B cell (primary cell): Measurements from ENCODE around the gene ACSBG1. TPM values are rescaled to one million over a fixed set of nuclear protein-coding genes. Genes with fewer than 3 reads are reported as not detected.

Source experiments
- ATAC-seq: fragments of 200-7000 bp; cut with Tn5 transposase; one replicate; pipeline ENCODE4 v1.10.0; 2021; ENCODE audit warnings: low read depth, mild to moderate bottlenecking, moderate number of reproducible peaks, moderate library complexity
- CTCF ChIA-PET: fragments of 350-600 bp; sonication (Branson Sonifier 250); formaldehyde crosslinking; loops from one replicate; lab custom pipeline; 2021; ENCODE audit warnings: antibody characterized with exemption, inconsistent platforms; lab: Charles Lee
- POLR2A ChIA-PET: fragments of 350-600 bp; sonication (Branson Sonifier 250); formaldehyde crosslinking; loops from one replicate; lab custom pipeline; 2021; ENCODE audit warnings: antibody characterized with exemption; lab: Charles Lee
- DNase-seq: peaks from one replicate; pipeline ENCODE4 v3.0.0; 2013
- H2AFZ ChIP-seq: 2 replicates; pipeline ENCODE4 v1.6.1; 2012; ENCODE audit warnings: mild to moderate bottlenecking, low read depth, low read length; ENCODE audit not compliant: insufficient read depth, poor library complexity, severe bottlenecking
- H3K27ac ChIP-seq, 2 donors: 1 replicate in 1 of 2; 2 replicates in 1 of 2; pipeline ENCODE4 v1.5.1; 2012 to 2013; ENCODE audit warnings: low read length in 2 of 2, mild to moderate bottlenecking in 2 of 2, moderate library complexity in 1 of 2
- H3K27me3 ChIP-seq, 4 experiments: fragments of 200-600 bp in 1 of 4; sonication (generic) in 1 of 4; replicated peaks in 1 of 4; 1 replicate in 2 of 4; 2 replicates in 2 of 4; pipeline versions ENCODE4 v1.6.1 to v1.7.0; 2013 to 2016; ENCODE audit warnings: low read length in 3 of 4, mild to moderate bottlenecking in 2 of 4, mixed read lengths in 1 of 4, moderate library complexity in 1 of 4; ENCODE audit not compliant: insufficient read depth in 4 of 4, control insufficient read depth in 3 of 4; ENCODE audit errors: control extremely low read depth in 1 of 4
- H3K36me3 ChIP-seq, 2 experiments: replicated peaks in 1 of 2; 1 replicate in 1 of 2; 2 replicates in 1 of 2; pipeline versions ENCODE4 v1.6.1 to v1.7.1; 2013; ENCODE audit warnings: low read length in 1 of 2; ENCODE audit not compliant: insufficient read depth in 2 of 2, control insufficient read depth in 1 of 2; ENCODE audit errors: control extremely low read depth in 1 of 2, extremely low read depth in 1 of 2
- H3K4me1 ChIP-seq, 2 donors: fragments of 200-600 bp in 1 of 2; sonication (generic) in 1 of 2; 1 replicate in 1 of 2; 2 replicates in 1 of 2; pipeline versions ENCODE4 v1.5.1 to v1.6.1; 2013 to 2017; ENCODE audit warnings: low read length in 2 of 2; ENCODE audit not compliant: control insufficient read depth in 2 of 2, insufficient read depth in 2 of 2
- H3K4me2 ChIP-seq: replicated peaks from 2 replicates; pipeline ENCODE3; 2012; ENCODE audit warnings: mild to moderate bottlenecking, low read depth, low read length; ENCODE audit not compliant: poor library complexity, severe bottlenecking
- H3K4me3 ChIP-seq, 5 experiments: fragments of 200-600 bp in 1 of 5; sonication (generic) in 1 of 5; 1 replicate in 3 of 5; 2 replicates in 2 of 5; pipeline versions ENCODE4 v1.5.1 to v1.7.0; 2011 to 2016; ENCODE audit warnings: low read length in 4 of 5, mild to moderate bottlenecking in 4 of 5, low read depth in 2 of 5, control low read depth in 1 of 5, moderate library complexity in 1 of 5; ENCODE audit not compliant: insufficient read depth in 1 of 5; ENCODE audit errors: control extremely low read depth in 1 of 5, extremely low read depth in 1 of 5
- H3K79me2 ChIP-seq: fragments of 200-600 bp; sonication (generic); one replicate; pipeline ENCODE4 v1.6.0; 2016; ENCODE audit warnings: low read length; ENCODE audit not compliant: control insufficient read depth, insufficient read depth
- H3K9ac ChIP-seq: fragments of 200-600 bp; sonication (generic); 2 replicates; pipeline ENCODE4 v1.6.1; 2017; ENCODE audit warnings: mild to moderate bottlenecking, low read length, moderate library complexity
- H3K9me3 ChIP-seq, 3 donors: one replicate each; pipeline versions ENCODE4 v1.6.1 to v1.7.1; 2013; ENCODE audit warnings: low read length in 2 of 3; ENCODE audit not compliant: control insufficient read depth in 2 of 3, insufficient read depth in 1 of 3; ENCODE audit errors: control extremely low read depth in 1 of 3
- H4K20me1 ChIP-seq: 2 replicates; pipeline ENCODE4 v1.6.0; 2012; ENCODE audit warnings: mild to moderate bottlenecking, low read length; ENCODE audit not compliant: insufficient read depth, control insufficient read depth, poor library complexity, severe bottlenecking
- H3K27ac Mint-ChIP-seq: one replicate; pipeline ENCODE4 v1.8.0; 2021; ENCODE audit warnings: mixed read lengths
- H3K27me3 Mint-ChIP-seq: one replicate; pipeline ENCODE4 v1.8.0; 2021; ENCODE audit warnings: mixed read lengths
- H3K4me1 Mint-ChIP-seq: one replicate; pipeline ENCODE4 v1.8.0; 2021; ENCODE audit warnings: mixed read lengths
- H3K4me3 Mint-ChIP-seq: one replicate; pipeline ENCODE4 v1.8.0; 2021; ENCODE audit warnings: mixed read lengths
- H3K9me3 Mint-ChIP-seq: one replicate; pipeline ENCODE4 v1.8.0; 2022; ENCODE audit warnings: mixed read lengths; ENCODE audit not compliant: insufficient read depth
- CTCF ChIP-seq: fragments of 200-600 bp; IDR thresholded peaks from one replicate; pipeline ENCODE4 v1.8.0; 2022; ENCODE audit warnings: antibody characterized with exemption, mild to moderate bottlenecking
- EZH2 ChIP-seq: IDR thresholded peaks from 2 replicates; pipeline ENCODE4 v1.6.1; 2012; ENCODE audit warnings: borderline replicate concordance, low read depth, mild to moderate bottlenecking, moderate library complexity, low read length; ENCODE audit not compliant: insufficient read depth, poor library complexity, severe bottlenecking
- WGBS: methylation state at CpG from one replicate; pipeline ENCODE4 v1.1.5; 2013; ENCODE audit warnings: missing lambda C conversion rate; ENCODE audit not compliant: insufficient coverage; 5-methylcytosine and 5-hydroxymethylcytosine counted together
- intact Hi-C: fragments of 100-400 bp; cut with micrococcal nuclease; formaldehyde crosslinking; loops from one replicate; pipeline ENCODE4 v1.10.0; 2022
- polyA plus RNA-seq: library from polyadenylated mRNA; depleted of rRNA; stranded (reverse); fragments of >200 nt; gene quantifications from 2 replicates; pipeline ENCODE4 v1.2.3, GENCODE V29; 2012
- total RNA-seq, 2 donors: library from RNA; stranded (reverse); fragments of 120-200 nt in 1 of 2; gene quantifications; 1 replicate in 1 of 2; 2 replicates in 1 of 2; pipeline versions ENCODE4 v1.2.3 to v1.2.4, GENCODE V29; 2013 to 2022

ACSBG1 gene
- total and polyA plus RNA-seq, 2 donors (not counting 1 experiment from before 2014, with no cell fraction given): 0.03 to 0.07 TPM

DNA sequence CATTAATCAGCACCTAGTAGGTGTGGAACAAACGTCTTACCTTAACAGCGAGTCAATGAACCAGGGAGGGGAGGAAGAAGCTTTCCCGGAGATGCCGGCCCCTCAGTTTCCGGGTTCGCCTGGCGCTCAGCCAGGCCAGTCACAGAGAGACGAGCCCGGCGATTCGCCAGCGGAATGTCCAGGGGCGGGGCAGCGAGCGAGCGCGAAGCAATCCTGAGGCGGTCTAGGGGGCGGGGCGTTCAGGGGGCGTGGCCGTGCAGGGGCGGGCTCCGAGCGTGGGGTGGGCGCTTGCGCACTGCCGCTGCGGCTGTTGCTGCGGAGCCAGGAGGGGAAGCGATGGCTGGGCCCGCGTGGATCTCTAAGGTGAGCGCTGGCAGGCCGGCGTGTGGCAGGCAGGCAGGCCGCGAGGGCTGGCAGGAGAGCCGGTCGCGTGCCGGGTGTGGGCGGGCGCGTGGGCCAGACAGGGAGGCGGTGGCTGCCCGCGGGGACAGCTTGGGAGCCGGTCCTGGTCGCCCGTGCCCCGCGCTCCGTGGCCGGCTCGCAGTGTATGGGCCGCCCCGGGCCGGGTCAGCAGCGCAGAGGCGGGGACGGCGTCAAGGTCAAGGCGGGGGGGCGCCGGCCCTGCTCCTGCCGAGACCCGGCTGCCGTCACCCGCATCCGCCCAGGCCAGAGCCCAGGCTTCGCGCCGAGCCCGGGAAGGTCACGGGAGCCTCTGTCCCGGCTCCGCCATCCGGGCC is 85.1 kb downstream of the ACSBG1 start, which contains the start of gene IDH3A:
TSS of gene IDH3A (plus strand) at position 295 of the 737 bp plus-strand sequence. CDS start at position 337, 42 bp downstream.
- peak; percentile 99 for DNase-seq
- ChIA-PET CTCF (interaction anchor here (0.9 to 5.7 kb wide), 6 partner anchors 18 to 45 kb away, joined by 3 to 38 read pairs (median 4); partner anchors contain the start of gene CIB2), POLR2A (interaction anchor here (0.6 to 1.3 kb wide), 7 partner anchors 22 to 828 kb away, joined by 3 to 9 read pairs (median 3); partner anchors contain the start of gene PSMA4)
- H3K36me3 ChIP-seq: peaks cover 0 to under 1% of the 10 kb centered on the region in 2 experiments
- H3K9ac ChIP-seq: peak within 1 kb of the TSS; percentile 96
- H3K9me3 ChIP-seq: no peaks in the 10 kb centered on the region
- H3K4me3 ChIP-seq: peak within 1 kb of the TSS; percentile 63 to 93 (median 81)
- no peaks in the 10 kb centered on the region for H3K9me3 Mint-ChIP-seq
- H2AFZ ChIP-seq: peak within 1 kb of the TSS; percentile 85
- H3K27ac Mint-ChIP-seq: peak within 1 kb of the TSS; percentile 93
- H3K27ac ChIP-seq: peak within 1 kb of the TSS; percentile 32 to 81
- TF ChIP-seq EZH2 (no peak), CTCF (no peak)
- no peaks in the 10 kb centered on the region for H3K27me3 Mint-ChIP-seq
- H3K4me1 Mint-ChIP-seq: peaks cover 41% of the 10 kb centered on the region
- H3K4me1 ChIP-seq: peaks cover 20 to 25% of the 10 kb centered on the region in 2 donors
- intact Hi-C loops: loop anchor here (1.0 kb wide), 4 partner anchors 18 to 289 kb away; partner anchors contain the start of genes CIB2 and IREB2
- peak within 1 kb of the TSS; percentile 98 for H3K4me3 Mint-ChIP-seq
- peak; percentile 97 for ATAC-seq
- H3K79me2 ChIP-seq: peaks cover 60% of the 10 kb centered on the region
- no peaks in the 10 kb centered on the region for H4K20me1 ChIP-seq
- H3K27me3 ChIP-seq: no peaks in the 10 kb centered on the region
- H3K4me2 ChIP-seq: peak within 1 kb of the TSS; percentile 85
- whole genome bisulfite sequencing: under 1% methylated on average over 78 of the region's 79 CpGs
